AG04449 (cell line): Measurements from ENCODE around the gene PHTF1.

Experiments
- CTCF ChIA-PET: fragments of 350-600 bp; formaldehyde crosslinking; extraction: SDS; loops from one replicate; lab custom pipeline; 2021; ENCODE audit warnings: antibody characterized with exemption; lab: Yijun Ruan, JAX
- POLR2A ChIA-PET: fragments of 400-600, 350-600 bp; formaldehyde crosslinking; extraction: SDS; loops from one replicate; lab custom pipeline; 2020; ENCODE audit warnings: antibody characterized with exemption, inconsistent platforms; lab: Yijun Ruan, JAX
- DNase-seq: peaks from one replicate; pipeline ENCODE4 v3.0.0-alpha.2; 2010; ENCODE audit warnings: low read depth, low spot score
- H3K4me3 ChIP-seq: 2 replicates; pipeline ENCODE4 v1.5.1; 2011; ENCODE audit warnings: low read depth, mild to moderate bottlenecking, control low read depth, low read length
- CTCF ChIP-seq: IDR thresholded peaks from one replicate; pipeline ENCODE4 v1.5.1; 2011; ENCODE audit warnings: mild to moderate bottlenecking, moderate library complexity, low read length, control low read depth, inconsistent platforms; ENCODE audit not compliant: insufficient read depth; ENCODE audit errors: missing control alignments

Gene PHTF1

GRCh38 chr1:113765306-113766230, 6.3 kb upstream of the PHTF1 start:
- ChIA-PET POLR2A (no interaction called here), CTCF (interaction anchor here (1.0 kb wide), 1 partner anchor 71 kb away, joined by 3 read pairs; no protein-coding TSS in a partner anchor)
- DNase-seq, result peak; percentile 28
- TF ChIP-seq CTCF, result no peak
- H3K4me3 ChIP-seq, result no peak overlapping the region

- CTCF ChIA-PET, result interaction anchor here (0.7 kb wide), 1 partner anchor 49 kb away, joined by 3 read pairs; the partner anchor contains the start of gene RSBN1
These were observed 4.4 kb upstream of the PHTF1 start for GRCh38 chr1:113763661-113764060.

GRCh38 chr1:113761937-113762336, 2.7 kb upstream of the PHTF1 start:
- no peak for DNase-seq
- POLR2A ChIA-PET, result interaction anchor here (0.6 kb wide), 1 partner anchor 960 kb away, joined by 4 read pairs; no protein-coding TSS in a partner anchor
- CTCF ChIA-PET, result no interaction called here
- H3K4me3 ChIP-seq, result no peak overlapping the region
- no peak for TF ChIP-seq CTCF

More at GRCh38 chr1:113763661-113764060, 4.4 kb upstream of the PHTF1 start:
- POLR2A ChIA-PET, result no interaction called here
- H3K4me3 ChIP-seq, result no peak overlapping the region
- no peak for TF ChIP-seq CTCF
- no peak for DNase-seq

- no peak for DNase-seq
- CTCF ChIA-PET, result interaction anchor here (1.0 kb wide), 1 partner anchor 21 kb away, joined by 3 read pairs; no protein-coding TSS in a partner anchor
- TF ChIP-seq CTCF, result no peak
- POLR2A ChIA-PET, result interaction anchor here (0.7 to 1.1 kb wide), 6 partner anchors 13 to 467 kb away, joined by 3 to 5 read pairs (median 3); partner anchors contain the start of gene RSBN1
- H3K4me3 ChIP-seq, result peak overlapping the region; percentile 74
These were observed 1.1 kb upstream of the PHTF1 start for GRCh38 chr1:113760102-113761080.

GRCh38 chr1:113758631-113759332, 504 bp downstream of the PHTF1 start:
- DNase-seq, result no peak
- ChIA-PET POLR2A (interaction anchor here (0.6 to 1.2 kb wide), 6 partner anchors 11 to 171 kb away, joined by 3 to 5 read pairs (median 4); partner anchors contain the start of gene RSBN1), CTCF (interaction anchor here (0.7 to 2.1 kb wide), 4 partner anchors 10 to 42 kb away, joined by 3 to 7 read pairs (median 4); no protein-coding TSS in a partner anchor)
- peak overlapping the region; percentile 74 for H3K4me3 ChIP-seq
- no peak for TF ChIP-seq CTCF
